HG03520 (cell line): ENCODE measurements around the gene VRK3.
"Not testable (repeated sequence)": the region's sequence is repeated elsewhere in the genome, so short reads cannot be mapped to it uniquely, and the experiment has no call there.

Source experiments
- ATAC-seq: cut with Tn5 transposase; IDR thresholded peaks from one replicate; pipeline ENCODE4 v1.9.1; 2021; ENCODE audit warnings: mild to moderate bottlenecking, moderate library complexity; ENCODE audit not compliant: unreplicated experiment

Gene VRK3

GRCh38 chr19:49988433-49988832 is 36.7 kb downstream of the VRK3 start:
- ATAC-seq = no peak

- no peak for ATAC-seq
Measured at GRCh38 chr19:49988007-49988406, 37.2 kb downstream of the VRK3 start.

GRCh38 chr19:49987159-49987698 is 37.9 kb downstream of the VRK3 start:
- ATAC-seq = no peak

- no peak for ATAC-seq
Measured at GRCh38 chr19:49986354-49986753, 38.8 kb downstream of the VRK3 start.

- ATAC-seq = no peak
Measured at GRCh38 chr19:49985871-49986270, 39.3 kb downstream of the VRK3 start.

- no peak for ATAC-seq
Measured at GRCh38 chr19:49984491-49984890, 40.7 kb downstream of the VRK3 start.

- no peak for ATAC-seq
Measured at GRCh38 chr19:49983645-49984229, 41.4 kb downstream of the VRK3 start.

GRCh38 chr19:49981603-49982593 is 43.3 kb downstream of the VRK3 start:
- ATAC-seq = no peak

GRCh38 chr19:49978324-49978723 is 46.8 kb downstream of the VRK3 start:
- ATAC-seq = no peak

- ATAC-seq = no peak
Measured at GRCh38 chr19:49977881-49978280, 47.3 kb downstream of the VRK3 start.

GRCh38 chr19:49977076-49977475 is 48.1 kb downstream of the VRK3 start:
- no peak for ATAC-seq

- no peak for ATAC-seq
Measured at GRCh38 chr19:49976496-49976895, 48.7 kb downstream of the VRK3 start.

GRCh38 chr19:49975051-49975450 is 50.1 kb downstream of the VRK3 start:
- no peak for ATAC-seq

- no peak for ATAC-seq
Measured at GRCh38 chr19:49973987-49974386, 51.2 kb downstream of the VRK3 start.

- no peak for ATAC-seq
Measured at GRCh38 chr19:49972841-49973240, 52.3 kb downstream of the VRK3 start.

GRCh38 chr19:49971991-49972411 is 53.2 kb downstream of the VRK3 start:
- no peak for ATAC-seq

GRCh38 chr19:49969355-49969754 is 55.8 kb downstream of the VRK3 start:
- not testable (repeated sequence) for ATAC-seq

- no peak for ATAC-seq
Measured at GRCh38 chr19:49968279-49968922, 56.8 kb downstream of the VRK3 start.

- not testable (repeated sequence) for ATAC-seq
Measured at GRCh38 chr19:49960980-49961379, 64.2 kb downstream of the VRK3 start, which contains the start of gene SIGLEC11. SIGLEC11 (minus strand) TSS chr19:49961172; CDS start chr19:49961081, 91 bp downstream.

GRCh38 chr19:49959892-49960291 is 65.3 kb downstream of the VRK3 start:
- ATAC-seq = not testable (repeated sequence)

- ATAC-seq = not testable (repeated sequence)
Measured at GRCh38 chr19:49958596-49958995, 66.6 kb downstream of the VRK3 start.
